H1 (cell line): Measurements from ENCODE around the gene PDLIM3.

Source experiments
- ATF2 ChIP-seq: IDR thresholded peaks from 2 replicates; pipeline ENCODE4 v1.6.1; 2012; ENCODE audit warnings: low read length, inconsistent platforms
- CBX8 ChIP-seq: fragments of 300-800, 300-1000 bp; sonication (generic); IDR thresholded peaks from 2 replicates; pipeline ENCODE4 v1.7.1; 2016; ENCODE audit warnings: low read depth, low read length, borderline replicate concordance
- CTBP2 ChIP-seq: IDR thresholded peaks from 2 replicates; pipeline ENCODE4 v1.7.0; 2011; ENCODE audit warnings: borderline replicate concordance, mild to moderate bottlenecking, moderate library complexity, mixed read lengths, low read length; ENCODE audit not compliant: insufficient read depth, insufficient read length
- CTCF ChIP-seq, 3 experiments: IDR thresholded peaks; 1 replicate in 2 of 3; 2 replicates in 1 of 3; pipeline versions ENCODE4 v1.5.1 to v1.6.1; 2011; ENCODE audit warnings: low read length in 3 of 3, mild to moderate bottlenecking in 3 of 3, inconsistent platforms in 2 of 3, low read depth in 1 of 3, moderate library complexity in 1 of 3; ENCODE audit not compliant: insufficient read depth in 1 of 3; ENCODE audit errors: control extremely low read depth in 1 of 3
- MAFK ChIP-seq: IDR thresholded peaks from 2 replicates; pipeline ENCODE4 v1.6.1; 2012; ENCODE audit warnings: low read depth, mild to moderate bottlenecking, improper control_type of control experiment, low read length
- NRF1 ChIP-seq: IDR thresholded peaks from 2 replicates; pipeline ENCODE4 v1.6.1; 2011; ENCODE audit warnings: mild to moderate bottlenecking, low read depth, low read length, improper control_type of control experiment
- PHF8 ChIP-seq: fragments of 200-600 bp; sonication (generic); conservative IDR thresholded peaks from 2 replicates; pipeline ENCODE4 v1.7.1; 2012; ENCODE audit warnings: low read depth, mild to moderate bottlenecking, inconsistent platforms, low read length, moderate library complexity
- POLR2A ChIP-seq, 2 experiments: IDR thresholded peaks; 1 replicate in 1 of 2; 2 replicates in 1 of 2; pipeline ENCODE4 v1.6.1; 2011; ENCODE audit warnings: low read depth in 2 of 2, low read length in 2 of 2, mild to moderate bottlenecking in 2 of 2; ENCODE audit errors: control extremely low read depth in 1 of 2
- POLR2AphosphoS5 ChIP-seq: IDR thresholded peaks from 2 replicates; pipeline ENCODE4 v1.6.1; 2011; ENCODE audit warnings: low read depth, low read length
- SIN3A ChIP-seq, 2 experiments: IDR thresholded peaks in 1 of 2; conservative IDR thresholded peaks in 1 of 2; 2 replicates each; pipeline ENCODE4 v1.6.1; 2011 to 2012; ENCODE audit warnings: low read length in 2 of 2, improper control_type of control experiment in 1 of 2, low read depth in 1 of 2, mild to moderate bottlenecking in 1 of 2
- SP2 ChIP-seq: IDR thresholded peaks from 2 replicates; pipeline ENCODE4 v1.6.1; 2012; ENCODE audit warnings: mild to moderate bottlenecking, low read length, inconsistent platforms
- SP4 ChIP-seq: IDR thresholded peaks from 2 replicates; pipeline ENCODE4 v1.6.1; 2012; ENCODE audit warnings: low read length, inconsistent platforms

- TF ChIP-seq CTBP2 (no peak), POLR2A (IDR thresholded peaks at IDR 0.05; ENCODE audit: control extremely low read depth in 1 of 2, low read depth in 2 of 2, low read length in 2 of 2) (no peak), CTCF (IDR thresholded peaks at IDR 0.05; ENCODE audit: control extremely low read depth in 1 of 3, insufficient read depth in 1 of 3, low read depth in 1 of 3, low read length in 3 of 3) (no peak), CBX8 (no peak), SIN3A (conservative IDR thresholded peaks at IDR 0.05 in 1 of 2, IDR thresholded peaks at IDR 0.05 in 1 of 2; ENCODE audit: low read depth in 1 of 2, low read length in 2 of 2) (no peak), NRF1 (no peak), POLR2AphosphoS5 (no peak), PHF8 (no peak), ATF2 (no peak), SP2 (no peak), MAFK (no peak), SP4 (no peak)
These were observed 16.9 kb upstream of the PDLIM3 start for GRCh38 chr4:185552254-185552653.
